Stomach (tissue), 9 donors: ENCODE results near the gene MPC2. TPM values are rescaled to one million over a fixed set of nuclear protein-coding genes. Genes with fewer than 3 reads are reported as not detected.

Experiments used
- DNase-seq, 2 donors: peaks; one replicate each; pipeline versions ENCODE4 v3.0.0 to v3.0.0-alpha.2; 2013 to 2019
- H3K27ac ChIP-seq, 5 donors: fragments of 200-600 bp in 4 of 5; sonication (generic) in 4 of 5; one replicate each; pipeline ENCODE4 v1.5.1; 2013 to 2019; ENCODE audit warnings: mild to moderate bottlenecking in 1 of 5, moderate library complexity in 1 of 5
- H3K27me3 ChIP-seq, 3 donors: fragments of 200-600 bp; sonication (generic); one replicate each; pipeline ENCODE4 v1.5.1; 2017 to 2019; ENCODE audit warnings: mixed run types in 1 of 3
- H3K36me3 ChIP-seq, 4 donors: fragments of 200-600 bp; sonication (generic); 1 replicate in 3 of 4; 2 replicates in 1 of 4; pipeline ENCODE4 v1.5.1; 2016 to 2019
- H3K4me1 ChIP-seq, 4 donors: fragments of 200-600 bp; sonication (generic); one replicate each; pipeline ENCODE4 v1.5.1; 2016 to 2019
- H3K4me3 ChIP-seq, 4 donors: fragments of 200-600 bp; sonication (generic) in 3 of 4; one replicate each; pipeline ENCODE4 v1.5.1; 2016 to 2019; ENCODE audit warnings: mild to moderate bottlenecking in 1 of 4
- H3K9me3 ChIP-seq, 4 donors: fragments of 200-600 bp; sonication (generic); one replicate each; pipeline ENCODE4 v1.5.1; 2016 to 2019
- CTCF ChIP-seq, 7 experiments: fragments of 450-650 bp in 4 of 7; fragments of 200-600 bp in 3 of 7; sonication (generic) in 3 of 7; IDR thresholded peaks; one replicate each; pipeline ENCODE4 v1.5.1; 2016 to 2019; ENCODE audit warnings: antibody characterized with exemption in 7 of 7, control low read depth in 2 of 7, mild to moderate bottlenecking in 1 of 7
- EP300 ChIP-seq: sonication (generic); formaldehyde crosslinking; IDR thresholded peaks from one replicate; pipeline ENCODE4 v1.6.1; 2017; ENCODE audit warnings: antibody characterized with exemption
- POLR2A ChIP-seq, 4 donors: fragments of 450-650 bp; IDR thresholded peaks; one replicate each; pipeline ENCODE4 v1.6.1; 2016; ENCODE audit warnings: antibody characterized with exemption in 4 of 4, control low read depth in 2 of 4, mild to moderate bottlenecking in 1 of 4, moderate library complexity in 1 of 4
- POLR2AphosphoS5 ChIP-seq, 3 donors: sonication (generic); formaldehyde crosslinking; IDR thresholded peaks; one replicate each; pipeline ENCODE4 v1.6.1; 2016; ENCODE audit warnings: antibody characterized with exemption in 3 of 3
- WGBS, 5 donors: extraction: QIAGEN DNeasy Blood & Tissue Kit in 3 of 5; methylation state at CpG; one replicate each; pipeline versions ENCODE4 v1.1.5 to v1.1.7; 2013 to 2018; 5-methylcytosine and 5-hydroxymethylcytosine counted together
- intact Hi-C: fragments of 100-400 bp; cut with DNase I; formaldehyde crosslinking; loops from one replicate; pipeline ENCODE4 v1.15.1; 2023; ENCODE audit warnings: low total_unique reads
- polyA plus RNA-seq, 3 donors: library from polyadenylated mRNA; stranded (reverse); fragments of 200-250 nt; gene quantifications; one replicate each; pipeline ENCODE4 v1.2.3, GENCODE V29; 2013
- total RNA-seq, 5 donors: library from RNA; depleted of rRNA; stranded (reverse); fragments of >200 nt; gene quantifications; one replicate each; pipeline versions ENCODE4 v1.1.0 to v1.2.3, GENCODE V29; 2014 to 2016
- donor health status: healthy with polysubstance abuse.
- donor health status: Bipolar disorder and iron deficiency.
- donor health status: healthy.

The MPC2 gene
- total and polyA plus RNA-seq, 8 donors = 47.2 to 271 (median 62.2) TPM

- no peak overlapping the region for H3K4me3 ChIP-seq
- H3K9me3 ChIP-seq = peaks cover 0 to 8% (median 3%) of the 10 kb centered on the region in 4 donors
- TF ChIP-seq CTCF (IDR thresholded peaks at IDR 0.05) = no peak
- H3K27me3 ChIP-seq = no peaks in the 10 kb centered on the region
- WGBS, 5 donors = 32 to 66% (median 56%) methylated on average over 7 of the region's 7 CpGs
- peaks cover 0 to 29% (median 24%) of the 10 kb centered on the region in 4 donors for H3K36me3 ChIP-seq
- intact Hi-C loops = no loop called here
- H3K4me1 ChIP-seq = peaks cover 14 to 64% (median 46%) of the 10 kb centered on the region in 4 donors
- H3K27ac ChIP-seq = peak overlapping the region; percentile 64 to 84 (median 77)
- DNase-seq = no peak
Measured at GRCh38 chr1:167912294-167912693, 24.6 kb downstream of the MPC2 start.

- Histone ChIP-seq H3K27me3 (no peaks in the 10 kb centered on the region), H3K36me3 (peaks cover 0 to 20% (median 15%) of the 10 kb centered on the region in 4 donors), H3K4me1 (peaks cover 14 to 55% (median 38%) of the 10 kb centered on the region in 4 donors), H3K27ac (peak overlapping the region in 4 of 5 donors; percentile 64 to 84 (median 71)), H3K4me3 (no peak overlapping the region), H3K9me3 (peaks cover 0 to 8% (median 3%) of the 10 kb centered on the region in 4 donors)
- WGBS, 5 donors = 25 to 52% (median 37%) methylated on average over 8 of the region's 8 CpGs
- TF ChIP-seq EP300 (no peak), CTCF (IDR thresholded peaks at IDR 0.05) (no peak), POLR2AphosphoS5 (IDR thresholded peaks at IDR 0.05) (peak in 1 of 3 donors; percentile 66)
- DNase-seq = peak in 1 of 2 donors; percentile 74
- intact Hi-C loops = no loop called here
Measured at GRCh38 chr1:167911413-167911812, 25.5 kb downstream of the MPC2 start.

GRCh38 chr1:167910530-167910929 lies 26.3 kb downstream of the MPC2 start:
- intact Hi-C loops = no loop called here

GRCh38 chr1:167909691-167910180 lies 27.1 kb downstream of the MPC2 start:
- 52 to 77% (median 60%) methylated on average over 6 of the region's 6 CpGs for WGBS, 5 donors
- DNase-seq = no peak
- H3K27ac ChIP-seq = peak overlapping the region; percentile 1 to 84 (median 65)
- peaks cover 14 to 52% (median 33%) of the 10 kb centered on the region in 4 donors for H3K4me1 ChIP-seq
- H3K27me3 ChIP-seq = no peaks in the 10 kb centered on the region
- H3K36me3 ChIP-seq = peaks cover 0 to 13% (median 7%) of the 10 kb centered on the region in 4 donors
- TF ChIP-seq EP300 (no peak), CTCF (IDR thresholded peaks at IDR 0.05) (no peak), POLR2AphosphoS5 (IDR thresholded peaks at IDR 0.05) (no peak), POLR2A (IDR thresholded peaks at IDR 0.05) (no peak)
- H3K4me3 ChIP-seq = no peak overlapping the region
- intact Hi-C loops = no loop called here
- H3K9me3 ChIP-seq = peaks cover 0 to 8% (median 3%) of the 10 kb centered on the region in 4 donors

More at GRCh38 chr1:167910530-167910929, 26.3 kb downstream of the MPC2 start:
- no peak overlapping the region for H3K4me3 ChIP-seq
- H3K27ac ChIP-seq = peak overlapping the region; percentile 61 to 84 (median 65)
- DNase-seq = peak in 1 of 2 donors; percentile 52
- H3K4me1 ChIP-seq = peaks cover 14 to 52% (median 36%) of the 10 kb centered on the region in 4 donors
- peaks cover 0 to 13% (median 7%) of the 10 kb centered on the region in 4 donors for H3K36me3 ChIP-seq
- 25 to 55% (median 35%) methylated on average over 2 of the region's 2 CpGs for WGBS, 5 donors
- H3K9me3 ChIP-seq = peaks cover 0 to 8% (median 3%) of the 10 kb centered on the region in 4 donors
- no peaks in the 10 kb centered on the region for H3K27me3 ChIP-seq
- no peak for TF ChIP-seq CTCF (IDR thresholded peaks at IDR 0.05)
- peak in 2 of 3 donors; percentile 36 to 66 for TF ChIP-seq POLR2AphosphoS5 (IDR thresholded peaks at IDR 0.05)
